ENCODE results near the gene C10orf90. TPM values are rescaled to one million over a fixed set of nuclear protein-coding genes. Genes with fewer than 3 reads are reported as not detected.

The C10orf90 gene
- total RNA-seq, 4 donors from 2014 or later: 0.33 to 1.2 (median 1.1) TPM; not detected in 1

- TF ChIP-seq CTCF (IDR thresholded peaks at IDR 0.05; ENCODE audit: low read depth): no peak
Measured at GRCh38 chr10:126544565-126544964, 125.9 kb downstream of the C10orf90 start.

- no peak for TF ChIP-seq CTCF (IDR thresholded peaks at IDR 0.05; ENCODE audit: low read depth)
Measured at GRCh38 chr10:126538439-126539135, 131.9 kb downstream of the C10orf90 start.

GRCh38 chr10:126536656-126537055 is 133.8 kb downstream of the C10orf90 start:
- TF ChIP-seq CTCF (IDR thresholded peaks at IDR 0.05; ENCODE audit: low read depth): no peak

- no peak for TF ChIP-seq CTCF (IDR thresholded peaks at IDR 0.05; ENCODE audit: low read depth)
Measured at GRCh38 chr10:126536148-126536547, 134.3 kb downstream of the C10orf90 start.

GRCh38 chr10:126533644-126534043 is 136.8 kb downstream of the C10orf90 start:
- TF ChIP-seq CTCF (IDR thresholded peaks at IDR 0.05; ENCODE audit: low read depth): no peak

GRCh38 chr10:126528315-126528835 is 142.1 kb downstream of the C10orf90 start:
- TF ChIP-seq CTCF (IDR thresholded peaks at IDR 0.05; ENCODE audit: low read depth): no peak

GRCh38 chr10:126527645-126528314 is 142.7 kb downstream of the C10orf90 start:
- TF ChIP-seq CTCF (IDR thresholded peaks at IDR 0.05; ENCODE audit: low read depth): no peak
